ENCODE results near the gene STPG4.

Gene STPG4

DNA sequence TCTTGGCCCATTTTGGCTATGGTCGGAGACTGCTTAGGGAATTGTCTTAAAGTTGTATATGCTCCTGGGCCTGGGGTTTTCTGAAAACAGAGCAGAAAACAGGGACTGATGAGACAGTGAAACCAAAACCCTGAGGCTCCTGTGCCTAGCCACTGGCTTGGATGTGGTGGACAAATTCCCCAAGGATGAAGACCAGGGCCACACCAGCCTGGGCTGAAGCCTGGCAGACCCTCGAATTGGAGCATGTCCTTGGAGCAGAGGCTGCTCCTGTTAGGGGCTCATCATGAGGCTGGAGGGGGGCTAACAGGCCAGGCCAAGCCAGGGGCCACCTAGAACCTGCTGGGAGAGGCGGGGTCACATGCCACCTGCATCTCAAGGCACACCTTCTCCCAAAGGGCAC is 68.1 kb downstream of the STPG4 start:
- no peak for DNase-seq (ENCODE audit: low read depth)

DNA sequence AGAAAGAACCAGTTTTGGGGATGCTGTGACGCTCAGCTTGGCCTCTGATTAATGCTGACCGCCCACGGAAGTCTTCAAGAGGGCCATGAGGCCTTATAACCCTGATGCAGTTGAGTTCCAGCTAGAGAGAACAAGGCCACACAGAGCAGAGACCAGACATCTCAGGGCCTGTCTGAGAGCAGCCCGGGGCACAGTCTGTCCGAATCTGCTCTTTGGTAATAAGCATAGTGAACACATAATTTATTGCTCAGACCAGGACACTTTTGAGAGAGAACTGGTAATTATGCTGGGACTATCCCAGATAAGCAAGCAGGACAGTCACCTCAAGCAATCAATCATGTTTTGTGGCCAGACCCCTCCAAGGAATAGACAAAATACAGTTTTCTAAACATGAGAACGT is 68.5 kb downstream of the STPG4 start:
- DNase-seq (ENCODE audit: low read depth), result no peak

DNA sequence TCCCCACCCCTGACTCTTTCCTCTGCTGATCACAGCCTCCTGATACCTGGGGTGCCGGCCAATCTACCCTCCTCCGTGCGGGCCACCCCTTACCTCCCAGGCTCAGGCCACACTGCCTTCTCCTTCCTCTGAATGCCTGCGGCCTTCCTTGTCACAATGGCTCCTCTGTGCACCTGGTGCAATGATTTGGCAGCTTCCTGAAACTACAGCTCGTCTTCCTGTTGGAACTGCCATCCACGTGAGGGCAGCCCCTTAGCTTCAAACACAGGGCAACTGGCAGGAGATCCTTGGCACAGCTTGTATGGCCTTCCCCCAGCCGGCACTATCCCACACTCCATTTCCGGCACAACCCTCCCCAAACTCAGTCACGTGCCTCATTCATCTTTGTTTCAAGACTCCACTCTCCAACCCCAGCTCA is 69.0 kb downstream of the STPG4 start:
- DNase-seq (ENCODE audit: low read depth), result no peak

DNA sequence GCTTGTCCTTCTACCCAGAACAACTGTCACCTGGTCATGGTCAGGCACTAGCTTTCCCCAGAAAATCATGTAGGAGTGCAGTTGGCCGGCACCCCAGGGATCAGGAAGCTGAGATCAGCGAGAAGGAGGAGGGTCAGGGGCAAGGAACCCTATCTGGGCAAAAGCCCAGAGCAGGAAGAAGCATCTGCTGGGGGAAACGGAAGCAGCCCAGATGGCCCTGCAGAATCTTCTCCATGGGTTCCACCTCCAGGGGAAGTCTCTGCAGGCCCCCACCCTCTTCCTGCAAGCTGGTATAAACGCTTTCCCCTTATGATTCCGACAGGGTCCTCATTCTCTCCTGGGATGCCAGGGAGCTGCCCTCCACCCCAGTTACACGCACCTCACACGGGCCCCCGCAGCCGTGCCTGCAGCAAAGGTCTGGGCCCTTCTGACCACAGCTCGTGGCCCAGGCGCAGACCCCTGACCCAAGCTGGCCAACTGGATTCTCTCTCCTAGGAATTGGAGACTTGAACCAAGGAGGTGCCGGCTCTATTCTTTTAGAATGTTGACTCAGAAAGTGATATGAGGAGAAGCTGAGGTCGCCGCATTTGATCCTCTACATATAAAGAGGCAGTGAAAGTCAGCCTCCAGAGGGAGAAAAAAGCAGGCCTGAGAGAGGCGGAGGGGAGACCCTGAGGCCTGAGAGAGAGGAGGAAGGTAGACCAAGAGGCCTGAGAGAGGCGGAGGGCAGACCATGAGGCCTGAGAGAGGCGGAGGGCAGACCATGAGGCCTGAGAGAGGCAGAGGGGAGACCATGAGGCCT is 71.0 kb downstream of the STPG4 start:
- DNase-seq (ENCODE audit: low read depth), result no peak

DNA sequence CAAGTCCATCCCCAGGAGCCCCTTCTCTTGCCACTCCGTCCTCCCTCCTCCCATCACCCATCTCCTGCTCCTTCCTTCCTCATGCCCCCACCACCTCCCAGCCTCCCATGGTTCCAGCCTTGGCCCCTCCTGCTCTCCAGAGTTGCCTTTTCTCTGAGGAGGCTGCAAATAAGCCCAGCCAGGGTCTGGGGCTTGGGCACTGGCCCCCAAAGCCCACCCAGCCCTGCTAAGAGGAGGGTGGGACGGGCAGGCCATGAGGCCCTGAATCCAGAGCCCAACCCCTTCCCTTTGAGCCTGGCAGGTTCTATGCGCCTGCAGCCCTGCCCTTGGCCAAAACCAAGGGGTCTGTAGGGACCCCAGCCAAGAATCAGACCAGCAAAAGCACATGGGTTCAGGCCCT is 71.6 kb downstream of the STPG4 start:
- DNase-seq (ENCODE audit: low read depth), result no peak

DNA sequence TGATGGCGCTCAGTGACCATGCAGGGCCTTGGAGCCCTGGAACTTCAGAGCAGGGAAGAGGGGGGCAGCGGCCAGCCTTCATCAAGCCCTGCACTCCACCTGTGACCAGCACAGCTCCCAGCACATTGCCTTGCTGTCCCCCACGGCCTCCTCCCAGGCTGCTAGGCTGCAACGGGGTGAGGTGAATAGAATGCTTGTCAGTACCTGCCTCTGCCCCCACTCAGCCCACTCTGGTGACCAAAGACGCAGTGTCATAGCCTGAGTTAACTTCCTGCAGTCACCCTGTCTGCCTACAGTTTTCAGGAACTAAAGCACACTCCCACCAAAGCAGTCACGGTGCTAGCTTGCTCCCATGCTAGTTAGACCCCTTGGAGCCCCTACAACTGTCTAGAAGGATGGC is 72.1 kb downstream of the STPG4 start:
- DNase-seq (ENCODE audit: low read depth), result no peak

DNA sequence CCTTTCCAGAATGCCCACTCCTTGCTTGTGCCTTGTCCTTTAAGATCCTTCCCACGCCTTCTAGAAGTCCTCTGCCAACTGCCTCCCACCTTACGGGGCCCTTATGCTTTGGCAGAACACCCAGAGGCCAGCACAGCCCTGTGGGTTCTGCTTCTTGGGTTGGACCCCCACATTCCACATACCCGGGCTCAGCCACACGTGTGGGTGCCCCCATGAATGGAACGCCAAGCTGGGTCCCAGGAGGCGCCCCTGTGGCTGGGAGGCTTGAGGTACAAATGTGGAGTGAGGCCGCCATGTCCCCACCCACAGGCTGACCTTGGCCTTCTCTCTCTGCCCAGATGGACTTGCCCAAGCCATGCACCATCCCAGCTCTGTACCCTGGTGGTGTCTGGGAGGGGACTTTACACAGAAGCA is 74.2 kb downstream of the STPG4 start:
- DNase-seq (ENCODE audit: low read depth), result no peak

DNA sequence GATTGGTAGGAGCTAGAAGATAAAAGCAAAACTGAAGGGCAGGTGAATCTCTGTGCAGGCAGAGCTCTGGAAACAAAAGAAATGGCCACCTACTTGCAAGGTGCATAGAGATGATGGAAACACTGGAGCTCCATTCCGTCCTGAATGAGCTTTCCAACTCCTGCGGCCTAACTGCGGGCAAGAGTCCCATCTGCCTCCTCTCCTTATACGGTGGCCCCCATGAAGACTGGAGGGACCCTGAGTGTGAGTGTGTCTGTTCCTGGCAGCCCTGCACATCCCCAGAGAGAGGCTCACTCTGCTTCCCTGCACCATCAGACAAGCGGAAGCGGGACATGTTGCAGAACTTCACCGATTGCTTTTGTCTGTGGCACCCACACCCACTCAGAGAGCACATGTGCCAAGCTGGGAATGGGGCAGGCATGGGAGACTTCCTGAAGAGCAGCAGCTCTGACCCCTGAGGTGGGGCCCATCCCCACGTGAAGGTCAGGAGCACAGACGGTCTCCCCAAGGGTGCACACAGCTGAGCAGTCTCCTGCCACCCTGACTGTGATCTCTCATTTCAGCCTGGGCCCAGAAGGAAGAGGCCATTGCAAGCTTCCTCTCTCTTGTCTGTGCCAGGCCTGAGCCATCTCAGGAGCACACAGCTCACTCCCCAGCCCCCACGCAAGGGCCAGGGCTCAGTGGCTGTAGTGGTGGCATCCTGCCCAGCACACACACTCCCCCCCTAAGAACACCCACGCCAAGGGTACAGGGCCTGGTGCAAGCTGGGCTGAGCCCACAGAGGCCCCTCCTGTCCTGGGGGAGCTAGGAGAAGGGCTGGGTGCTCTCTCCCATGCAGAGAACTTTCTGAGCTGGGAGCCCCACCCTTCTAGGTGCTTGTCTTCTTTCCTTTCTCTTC is 75.3 kb downstream of the STPG4 start:
- DNase-seq (ENCODE audit: low read depth), result no peak

DNA sequence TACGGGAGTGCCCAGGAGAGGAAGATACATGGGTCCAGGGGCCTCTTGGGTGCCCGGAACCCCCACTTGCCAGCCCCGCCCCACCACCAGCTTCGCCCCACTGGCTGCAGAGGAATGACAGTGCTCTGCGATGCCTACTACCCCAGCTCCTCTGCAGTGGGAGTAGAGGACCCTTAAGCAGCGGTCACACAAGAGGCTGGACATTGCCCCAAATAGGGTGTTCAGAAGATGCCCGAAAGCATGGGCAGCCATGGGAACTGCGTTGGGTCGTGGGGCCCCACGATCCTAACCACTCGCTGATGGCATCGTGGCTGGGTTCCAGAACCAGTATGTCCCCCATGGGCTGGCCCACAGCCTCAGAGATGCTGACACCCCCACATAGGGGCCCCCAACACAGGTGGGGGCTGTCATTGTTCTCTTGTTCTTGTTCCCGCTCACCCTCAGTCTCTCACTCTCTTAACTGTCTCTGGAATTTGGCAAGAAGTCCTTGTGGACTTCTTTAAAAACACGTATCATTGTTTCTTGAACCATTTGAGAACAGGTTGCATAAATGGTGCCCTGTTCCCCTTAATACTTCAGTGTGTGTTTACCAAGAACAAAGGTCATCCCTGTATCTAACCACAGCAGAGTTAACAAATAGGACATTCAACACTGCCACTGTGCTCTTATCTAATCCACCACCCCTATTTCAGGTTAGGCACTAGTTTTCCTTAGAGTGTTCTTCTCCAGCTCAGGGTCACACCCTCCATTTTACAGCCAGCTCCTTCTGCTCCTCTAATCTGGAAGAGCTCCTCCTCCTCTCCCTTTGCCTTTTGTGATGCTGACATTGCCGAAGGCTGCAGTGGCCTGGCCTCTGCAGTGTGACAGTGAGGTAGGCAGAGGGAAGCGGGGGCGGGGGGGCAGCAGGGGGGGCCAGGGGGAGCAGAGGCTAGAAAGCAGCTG is 76.3 kb downstream of the STPG4 start:
- no peak for DNase-seq (ENCODE audit: low read depth)

DNA sequence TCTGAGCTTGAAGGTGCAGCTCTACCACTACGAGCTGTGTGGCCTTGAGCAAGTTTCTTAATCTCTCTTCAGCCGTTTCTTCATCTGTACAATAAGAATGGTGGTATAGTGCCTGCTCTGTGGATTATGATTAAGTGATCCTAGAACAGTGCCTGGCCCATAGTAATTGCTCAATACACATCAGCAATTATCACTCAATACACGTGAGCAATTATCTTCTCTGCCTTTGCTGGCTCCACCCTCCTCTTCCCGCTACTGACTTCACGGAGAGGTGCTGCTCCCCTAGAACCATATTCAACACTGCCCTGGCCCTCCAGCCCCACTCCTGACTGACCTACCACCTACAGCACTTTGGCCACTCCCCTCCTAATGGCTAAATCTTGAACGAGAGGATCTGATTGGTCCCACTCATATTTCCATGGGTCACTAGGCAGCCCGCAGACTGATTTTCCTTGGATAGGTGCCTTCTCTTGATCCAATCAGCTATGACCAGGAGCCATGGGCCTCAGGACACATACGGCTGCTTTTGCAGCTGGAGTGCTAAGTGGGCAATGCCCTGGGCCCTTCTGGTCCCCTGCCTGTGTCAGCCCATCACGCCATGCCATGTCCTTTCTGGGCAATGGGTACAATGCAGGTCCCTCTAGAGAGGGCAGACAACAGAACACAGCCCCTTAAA is 77.5 kb downstream of the STPG4 start:
- no peak for DNase-seq (ENCODE audit: low read depth)

DNA sequence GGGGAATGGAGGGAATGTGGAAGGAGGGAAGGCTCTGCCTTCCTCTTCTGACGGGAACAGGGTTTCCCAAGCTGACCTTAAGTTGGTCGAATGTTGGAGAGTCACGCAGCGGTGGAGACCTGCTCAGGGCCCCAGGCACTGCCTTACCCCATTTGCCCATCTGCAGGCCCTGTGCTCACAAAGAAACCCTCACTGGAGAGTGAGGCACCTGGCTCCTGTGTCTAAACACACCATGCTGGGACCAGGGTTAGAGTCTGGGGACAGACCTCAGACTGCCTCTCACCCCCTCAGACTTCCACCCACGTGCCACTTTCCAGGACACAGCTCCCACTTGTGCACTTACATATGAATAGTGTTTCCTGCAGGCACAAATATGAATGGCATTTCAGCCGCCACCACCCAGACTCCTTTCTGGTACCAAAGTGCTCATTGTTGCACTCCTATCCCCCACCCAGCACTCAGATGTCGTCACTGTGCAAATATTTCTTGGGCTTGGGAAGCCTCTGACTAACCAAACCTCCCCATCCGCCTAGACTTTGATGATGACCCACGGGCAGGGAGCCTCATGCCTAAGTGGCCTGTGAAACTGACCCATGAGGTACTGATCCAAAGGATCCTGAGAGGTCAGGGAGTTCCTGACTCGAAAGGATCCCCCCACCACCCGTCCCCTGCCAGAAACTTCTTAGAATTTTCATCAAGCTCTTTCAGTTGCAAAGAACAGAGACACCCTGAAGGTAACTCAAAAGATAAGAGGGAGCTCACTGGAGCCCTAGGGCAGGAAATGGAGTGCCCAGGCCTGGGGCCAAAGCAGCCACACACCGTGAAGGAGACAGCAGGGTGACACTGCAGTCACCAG is 78.3 kb downstream of the STPG4 start:
- DNase-seq (ENCODE audit: low read depth), result no peak

DNA sequence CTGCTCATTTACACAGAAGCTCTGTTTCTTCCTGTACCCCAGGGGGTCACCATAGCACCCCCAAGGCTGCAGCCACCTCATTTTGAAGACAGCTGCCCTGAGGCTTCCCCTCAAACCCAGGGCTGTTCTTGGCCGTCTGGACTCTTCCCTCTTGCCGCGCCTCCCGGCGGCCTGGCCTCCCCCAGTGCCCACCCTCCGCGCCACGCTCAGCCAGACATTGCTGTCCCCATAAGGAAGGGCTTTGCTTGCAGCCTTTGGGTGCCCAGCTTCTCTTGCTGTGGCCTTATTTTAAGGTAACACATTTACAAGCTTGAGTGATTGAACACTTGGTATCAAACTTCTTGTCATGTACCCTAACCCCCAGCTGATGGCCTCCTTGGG is 79.0 kb downstream of the STPG4 start:
- no peak for DNase-seq (ENCODE audit: low read depth)

DNA sequence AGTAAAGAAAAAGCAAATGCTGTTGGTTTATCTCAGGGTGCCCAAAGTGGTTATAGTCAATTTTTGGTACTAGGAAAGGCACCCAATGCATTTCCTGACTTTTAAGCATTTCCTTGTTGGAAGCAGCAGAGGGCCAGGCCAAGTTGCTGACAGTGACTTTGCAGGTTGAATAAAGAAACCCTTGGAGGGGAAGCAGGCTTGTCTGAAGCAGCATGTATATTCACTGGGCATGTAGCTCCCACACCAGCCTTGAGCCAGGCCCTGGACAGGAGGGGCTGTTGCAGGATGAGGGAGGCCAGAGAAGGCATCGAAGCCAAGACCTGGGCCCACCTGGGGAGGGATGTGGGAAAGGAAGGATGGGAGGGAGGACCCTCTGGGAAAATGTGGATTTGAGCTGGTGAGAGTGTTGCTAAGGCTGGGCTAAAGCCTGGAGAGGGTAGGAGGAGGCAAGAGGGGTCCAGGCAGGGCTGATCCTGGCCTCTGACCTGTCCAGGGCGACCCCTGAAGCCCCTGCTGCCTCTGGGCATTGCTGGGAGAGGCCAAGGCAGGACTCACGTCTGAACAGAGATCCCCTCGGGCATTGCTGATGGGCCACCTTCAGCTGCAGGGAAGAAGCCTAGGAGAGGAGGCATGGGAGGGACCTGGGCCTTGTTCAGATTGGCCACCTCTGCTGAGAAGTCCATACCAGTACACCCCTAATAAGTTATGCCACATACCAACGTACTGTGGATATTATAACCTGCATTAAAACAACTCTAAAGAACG is 79.6 kb downstream of the STPG4 start:
- no peak for DNase-seq (ENCODE audit: low read depth)

DNA sequence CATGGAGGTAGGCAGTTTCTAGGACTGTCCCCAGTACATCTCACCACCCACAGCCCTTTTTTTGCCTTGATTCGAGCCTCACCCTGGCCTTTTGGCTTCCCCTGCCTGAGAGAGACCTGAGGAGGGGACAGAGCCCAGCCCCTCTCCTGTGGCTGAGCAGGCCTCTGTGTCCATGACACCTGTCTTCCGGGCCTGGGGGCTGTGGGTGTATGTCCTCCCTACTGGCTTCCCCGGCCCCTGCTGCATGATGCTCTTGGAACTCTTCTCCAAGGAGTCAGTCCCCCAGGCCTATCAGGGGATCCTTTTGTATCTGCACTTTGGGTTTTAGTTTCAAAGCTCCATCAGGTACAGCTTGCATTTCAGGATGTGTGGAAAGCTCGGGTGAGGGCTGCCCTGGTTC is 80.4 kb downstream of the STPG4 start:
- DNase-seq (ENCODE audit: low read depth), result no peak

DNA sequence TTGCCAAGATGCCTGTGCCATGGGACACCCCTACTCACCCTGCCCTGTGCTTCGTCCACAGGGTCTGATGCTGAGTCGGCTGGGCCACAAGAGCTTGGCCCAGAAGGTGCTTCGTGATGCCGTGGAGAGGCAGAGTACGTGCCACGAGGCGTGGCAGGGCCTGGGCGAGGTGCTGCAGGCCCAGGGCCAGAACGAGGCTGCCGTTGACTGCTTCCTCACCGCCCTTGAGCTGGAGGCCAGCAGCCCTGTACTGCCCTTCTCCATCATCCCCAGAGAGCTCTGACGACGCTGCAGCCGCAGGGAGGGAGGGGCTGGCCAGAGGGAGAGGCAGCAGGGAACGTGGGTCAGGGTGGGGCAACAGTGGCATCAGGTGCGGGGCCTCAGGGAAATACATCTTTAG is 81.5 kb downstream of the STPG4 start:
- DNase-seq (ENCODE audit: low read depth), result no peak

DNA sequence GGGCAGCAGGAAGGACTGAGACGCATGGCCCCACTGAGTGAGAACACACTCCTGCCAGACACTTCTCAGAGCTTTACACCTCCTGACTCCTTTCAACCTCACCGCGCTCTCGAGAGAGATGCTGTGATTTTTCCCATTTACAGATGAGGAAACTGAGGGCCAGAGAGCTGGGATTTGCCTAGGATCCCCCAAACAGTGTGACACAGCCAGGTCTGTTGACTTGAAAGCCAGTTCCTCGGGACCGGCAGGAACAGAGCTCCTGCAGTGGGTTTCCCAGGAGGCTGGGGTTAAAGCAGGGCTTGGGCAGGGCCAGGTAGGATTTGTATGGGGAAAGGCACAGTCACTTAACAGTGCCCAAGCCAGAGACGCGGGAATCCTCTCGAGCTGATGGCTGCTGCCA is 81.9 kb downstream of the STPG4 start:
- DNase-seq (ENCODE audit: low read depth), result no peak

DNA sequence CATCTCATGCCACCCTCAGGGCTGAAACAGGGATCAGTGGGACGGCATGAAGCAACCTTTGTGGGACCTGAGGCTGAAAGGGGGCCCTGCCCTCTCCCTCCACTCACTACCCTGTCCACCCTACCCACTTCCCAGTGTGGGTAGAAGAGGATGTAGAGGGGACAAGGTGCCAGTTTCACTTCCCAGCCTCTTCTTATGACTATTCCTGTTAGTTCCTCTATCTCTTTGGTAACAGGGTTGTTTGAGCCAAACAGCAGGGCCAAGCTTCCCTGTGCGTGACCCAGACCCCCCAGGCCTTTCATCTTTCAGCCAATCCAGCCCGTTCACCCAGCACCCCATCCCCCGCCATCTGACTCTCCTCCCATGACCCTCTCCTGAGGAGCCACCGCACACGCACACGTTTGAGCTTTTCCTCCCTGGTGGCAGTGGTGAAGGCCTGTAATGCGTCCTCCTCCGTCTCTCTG is 82.3 kb downstream of the STPG4 start:
- no peak for DNase-seq (ENCODE audit: low read depth)

DNA sequence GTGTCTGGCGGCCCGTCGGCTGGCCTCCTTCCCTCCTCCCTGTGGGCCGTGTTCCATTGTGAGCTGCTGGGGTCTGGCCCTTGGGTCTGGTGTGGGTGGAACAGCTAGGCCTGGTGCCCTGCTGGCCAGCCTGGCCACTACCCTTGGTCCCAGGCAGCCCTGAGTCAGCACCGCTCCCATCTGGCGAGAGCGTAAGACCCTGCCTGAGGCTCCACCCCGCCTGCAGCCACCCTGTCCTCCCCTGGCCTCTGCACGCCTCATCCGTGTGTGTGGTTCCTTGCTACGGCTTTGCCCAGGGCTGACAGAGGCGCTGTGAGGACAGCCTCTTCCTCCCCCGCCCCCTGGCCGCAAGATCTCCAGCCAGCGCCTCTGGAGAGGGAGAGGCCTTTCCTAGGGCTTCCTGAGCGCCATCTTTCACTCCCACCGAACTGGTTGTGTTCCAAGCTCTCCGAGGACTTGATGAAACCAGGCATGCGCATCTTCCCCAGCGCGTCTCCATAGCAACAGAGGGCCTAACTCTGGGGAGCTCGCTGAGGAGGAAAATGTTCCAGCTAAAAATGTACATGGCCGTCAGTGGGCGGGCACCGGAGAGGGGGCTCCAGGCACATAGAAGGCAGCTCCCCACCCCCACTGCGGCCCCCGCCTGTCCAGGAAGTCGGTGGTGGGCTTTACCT is 83.0 kb downstream of the STPG4 start:
- no peak for DNase-seq (ENCODE audit: low read depth)
